SJSA1 (cell line): ENCODE data around the gene UGT1A7. TPM values are rescaled to one million over a fixed set of nuclear protein-coding genes. Genes with fewer than 3 reads are reported as not detected.
"Not testable (repeated sequence)": the region's sequence is repeated elsewhere in the genome, so short reads cannot be mapped to it uniquely, and the experiment has no call there.

Source experiments
- DNase-seq, 2 experiments: peaks; one replicate each; pipeline ENCODE4 v3.0.0-alpha.2; 2015 to 2020; ENCODE audit warnings: low spot score in 2 of 2, low read depth in 1 of 2
- H3K27ac ChIP-seq: fragments of 250-450 bp; sonication (Bioruptor Pico); 2 replicates; pipeline ENCODE4 v1.5.1; 2020; ENCODE audit warnings: mild to moderate bottlenecking, moderate library complexity
- H3K27me3 ChIP-seq: fragments of 250-450 bp; sonication (Bioruptor Pico); replicated peaks from 2 replicates; pipeline ENCODE4 v1.5.1; 2020; ENCODE audit warnings: mild to moderate bottlenecking, moderate library complexity
- H3K36me3 ChIP-seq: fragments of 250-450 bp; sonication (Bioruptor Pico); 2 replicates; pipeline ENCODE4 v1.5.1; 2020; ENCODE audit warnings: mild to moderate bottlenecking
- H3K4me1 ChIP-seq: fragments of 250-450 bp; sonication (Bioruptor Pico); replicated peaks from 2 replicates; pipeline ENCODE4 v1.6.1; 2021; ENCODE audit warnings: mild to moderate bottlenecking
- H3K4me3 ChIP-seq: fragments of 250-450 bp; sonication (Bioruptor Pico); 2 replicates; pipeline ENCODE4 v1.5.1; 2020; ENCODE audit warnings: mild to moderate bottlenecking
- H3K9me3 ChIP-seq: fragments of 250-450 bp; sonication (Bioruptor Pico); replicated peaks from 2 replicates; pipeline ENCODE4 v1.5.1; 2020; ENCODE audit warnings: mild to moderate bottlenecking
- total RNA-seq: library from RNA; depleted of rRNA; stranded (reverse); fragments of >200 nt; shearing (Covaris generic); gene quantifications from 2 replicates; pipeline ENCODE4 v1.2.3, GENCODE V29; 2014

The UGT1A7 gene
- total RNA-seq, 1 experiment from 2014 or later, result not detected

DNA sequence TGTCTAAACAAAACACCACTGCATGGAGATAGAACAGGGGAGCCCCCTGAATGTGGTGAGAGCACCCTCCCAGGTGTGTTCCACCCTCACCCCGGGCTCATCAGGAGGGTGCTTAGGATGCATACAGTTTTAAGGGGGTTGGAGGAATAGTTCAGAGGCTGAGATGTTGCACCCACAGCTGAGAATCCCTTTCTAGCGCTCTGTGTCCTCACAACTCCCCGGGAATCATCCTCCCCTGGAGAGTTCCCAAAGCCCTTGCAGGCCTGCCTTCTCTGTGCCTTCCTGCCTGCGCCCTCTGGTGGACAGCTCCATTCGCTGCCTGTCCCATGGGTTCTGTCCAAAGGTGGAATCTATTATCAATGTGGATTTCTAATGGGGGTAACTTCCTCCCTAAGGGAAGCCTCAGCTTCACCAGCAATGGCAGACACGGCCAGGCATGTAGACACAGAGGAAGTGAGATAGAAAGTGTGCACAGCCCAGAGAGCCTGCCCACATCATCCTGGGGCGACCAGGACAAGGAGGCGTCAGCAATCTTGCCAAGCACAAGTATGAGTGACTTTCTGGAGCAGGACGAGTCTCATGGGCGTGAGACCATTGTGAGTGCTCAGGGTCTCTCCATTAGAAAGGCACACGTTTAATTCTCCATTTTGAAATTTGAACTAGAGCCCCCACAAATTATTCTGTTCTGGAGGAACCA, 29.8 kb downstream of the UGT1A7 start:
- Histone ChIP-seq H3K27me3 (no peaks in the 10 kb centered on the region), H3K27ac (no peak overlapping the region), H3K36me3 (no peaks in the 10 kb centered on the region), H3K4me1 (peaks cover 28% of the 10 kb centered on the region), H3K4me3 (no peak overlapping the region), H3K9me3 (no peaks in the 10 kb centered on the region)
- peak; percentile 63 to 83 for DNase-seq

DNA sequence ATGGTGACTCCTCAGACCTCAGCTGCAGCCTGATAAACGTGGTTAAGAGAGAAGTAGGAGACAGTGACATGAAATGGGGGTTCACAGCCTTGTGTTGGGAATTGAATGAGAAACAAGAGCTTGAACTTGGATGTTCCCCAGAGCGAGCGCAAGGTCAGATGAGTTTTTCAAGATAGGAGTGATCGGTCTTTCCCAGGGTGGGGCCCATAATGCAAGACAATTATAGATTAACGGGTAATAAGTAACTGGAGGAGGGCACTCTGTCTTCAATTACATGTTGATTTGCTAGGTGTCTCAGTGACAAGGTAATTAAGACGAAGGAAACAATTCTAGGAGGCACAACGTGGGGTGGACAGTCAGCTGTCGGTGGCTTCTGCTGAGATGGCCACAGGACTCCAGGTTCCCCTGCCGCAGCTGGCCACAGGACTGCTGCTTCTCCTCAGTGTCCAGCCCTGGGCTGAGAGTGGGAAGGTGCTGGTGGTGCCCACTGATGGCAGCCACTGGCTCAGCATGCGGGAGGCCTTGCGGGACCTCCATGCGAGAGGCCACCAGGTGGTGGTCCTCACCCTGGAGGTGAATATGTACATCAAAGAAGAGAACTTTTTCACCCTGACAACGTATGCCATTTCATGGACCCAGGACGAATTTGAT, 31.0 kb downstream of the UGT1A7 start, which contains the start of gene UGT1A5:
Gene UGT1A5, plus strand, starts transcription at position 297 of the 651 bp plus-strand sequence. Its CDS starts 85 bp downstream, at position 382.
- Histone ChIP-seq H3K27me3 (no peaks in the 10 kb centered on the region), H3K9me3 (no peaks in the 10 kb centered on the region)
- no peak for DNase-seq

DNA sequence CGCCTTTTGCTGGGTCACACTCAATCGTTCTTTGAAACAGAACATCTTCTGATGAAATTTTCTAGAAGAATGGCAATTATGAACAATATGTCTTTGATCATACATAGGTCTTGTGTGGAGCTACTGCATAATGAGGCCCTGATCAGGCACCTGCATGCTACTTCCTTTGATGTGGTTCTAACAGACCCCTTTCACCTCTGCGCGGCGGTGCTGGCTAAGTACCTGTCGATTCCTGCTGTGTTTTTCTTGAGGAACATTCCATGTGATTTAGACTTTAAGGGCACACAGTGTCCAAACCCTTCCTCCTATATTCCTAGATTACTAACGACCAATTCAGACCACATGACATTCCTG, 31.5 kb downstream of the UGT1A7 start:
- H3K9me3 ChIP-seq, result no peaks in the 10 kb centered on the region
- no peaks in the 10 kb centered on the region for H3K36me3 ChIP-seq
- no peak overlapping the region for H3K4me3 ChIP-seq
- H3K27ac ChIP-seq, result no peak overlapping the region
- peaks cover 12% of the 10 kb centered on the region for H3K4me1 ChIP-seq
- H3K27me3 ChIP-seq, result no peaks in the 10 kb centered on the region
- DNase-seq, result no peak

More for the DNA sequence above, 31.0 kb downstream of the UGT1A7 start, which contains the start of gene UGT1A5:
- H3K4me1 ChIP-seq, result peaks cover 17% of the 10 kb centered on the region
- no peaks in the 10 kb centered on the region for H3K36me3 ChIP-seq
- no peak within 1 kb of the TSS for H3K27ac ChIP-seq
- no peak within 1 kb of the TSS for H3K4me3 ChIP-seq

DNA sequence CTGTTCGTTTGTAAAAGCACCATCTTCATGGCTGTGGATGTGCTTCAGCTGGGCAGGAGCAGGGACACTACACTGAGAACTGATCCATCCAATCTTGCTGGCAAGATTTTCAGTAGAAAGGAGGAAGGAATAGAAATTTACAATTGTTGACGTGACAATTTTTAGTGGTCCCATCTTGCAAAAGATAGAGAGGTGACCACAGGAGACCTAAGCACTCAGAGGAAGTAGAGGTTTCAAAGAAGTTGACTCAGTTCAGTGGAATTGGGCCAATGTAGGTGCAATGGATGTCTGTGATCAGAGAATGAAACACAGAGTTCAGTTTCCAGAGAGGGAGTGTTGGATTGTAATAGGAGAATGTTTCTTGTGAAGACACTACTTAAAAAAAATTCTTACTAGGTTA, 32.4 kb downstream of the UGT1A7 start:
- Histone ChIP-seq H3K27ac (no peak overlapping the region), H3K36me3 (no peaks in the 10 kb centered on the region), H3K9me3 (no peaks in the 10 kb centered on the region), H3K4me1 (0 out of 2 replicates have a peak, but pooled peaks cover 5% of the 10 kb centered on the region), H3K4me3 (no peak overlapping the region), H3K27me3 (no peaks in the 10 kb centered on the region)
- no peak for DNase-seq

DNA sequence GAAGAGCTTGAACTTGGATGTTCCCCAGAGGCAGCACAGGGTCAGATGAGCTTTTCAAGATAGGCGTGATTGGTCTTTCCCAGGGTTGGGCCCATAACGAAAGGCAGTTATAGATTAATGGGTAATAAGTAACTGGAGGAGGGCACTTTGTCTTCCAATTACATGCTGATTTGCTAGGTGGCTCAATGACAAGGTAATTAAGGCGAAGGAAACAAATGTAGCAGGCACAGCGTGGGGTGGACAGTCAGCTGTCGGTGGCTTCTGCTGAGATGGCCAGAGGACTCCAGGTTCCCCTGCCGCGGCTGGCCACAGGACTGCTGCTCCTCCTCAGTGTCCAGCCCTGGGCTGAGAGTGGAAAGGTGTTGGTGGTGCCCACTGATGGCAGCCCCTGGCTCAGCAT, 36.9 kb downstream of the UGT1A7 start, which contains the start of gene UGT1A4:
Gene UGT1A4, plus strand, starts transcription at position 185 of the 400 bp plus-strand sequence. Its CDS starts 85 bp downstream, at position 270.
- no peak within 1 kb of the TSS for H3K4me3 ChIP-seq
- no peaks in the 10 kb centered on the region for H3K4me1 ChIP-seq
- H3K27ac ChIP-seq, result no peak within 1 kb of the TSS
- no peaks in the 10 kb centered on the region for H3K9me3 ChIP-seq
- no peaks in the 10 kb centered on the region for H3K27me3 ChIP-seq
- no peaks in the 10 kb centered on the region for H3K36me3 ChIP-seq
- no peak for DNase-seq

DNA sequence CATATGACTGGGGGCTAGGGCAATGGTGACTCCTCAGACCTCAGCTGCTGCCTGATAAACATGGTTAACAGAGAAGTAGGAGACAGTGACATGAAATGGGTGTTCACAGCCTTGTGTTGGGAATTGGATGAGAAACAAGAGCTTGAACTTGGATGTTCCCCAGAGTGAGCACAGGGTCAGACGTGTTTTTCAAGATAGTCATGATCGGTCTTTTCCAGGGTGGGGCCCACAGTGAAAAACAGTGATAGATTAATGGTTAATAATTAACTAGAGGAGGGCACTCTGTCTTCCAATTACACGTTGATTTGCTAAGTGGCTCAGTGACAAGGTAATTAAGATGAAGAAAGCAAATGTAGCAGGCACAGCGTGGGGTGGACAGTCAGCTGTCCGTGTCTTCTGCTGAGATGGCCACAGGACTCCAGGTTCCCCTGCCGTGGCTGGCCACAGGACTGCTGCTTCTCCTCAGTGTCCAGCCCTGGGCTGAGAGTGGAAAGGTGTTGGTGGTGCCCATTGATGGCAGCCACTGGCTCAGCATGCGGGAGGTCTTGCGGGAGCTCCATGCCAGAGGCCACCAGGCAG, 47.1 kb downstream of the UGT1A7 start, which contains the start of gene UGT1A3:
Gene UGT1A3, plus strand, starts transcription at position 320 of the 579 bp plus-strand sequence. Its CDS starts 85 bp downstream, at position 405.
- no peaks in the 10 kb centered on the region for H3K9me3 ChIP-seq
- no peak for DNase-seq
- no peaks in the 10 kb centered on the region for H3K27me3 ChIP-seq
- no peak within 1 kb of the TSS for H3K4me3 ChIP-seq
- H3K4me1 ChIP-seq, result no peaks in the 10 kb centered on the region
- H3K36me3 ChIP-seq, result no peaks in the 10 kb centered on the region
- H3K27ac ChIP-seq, result no peak within 1 kb of the TSS

DNA sequence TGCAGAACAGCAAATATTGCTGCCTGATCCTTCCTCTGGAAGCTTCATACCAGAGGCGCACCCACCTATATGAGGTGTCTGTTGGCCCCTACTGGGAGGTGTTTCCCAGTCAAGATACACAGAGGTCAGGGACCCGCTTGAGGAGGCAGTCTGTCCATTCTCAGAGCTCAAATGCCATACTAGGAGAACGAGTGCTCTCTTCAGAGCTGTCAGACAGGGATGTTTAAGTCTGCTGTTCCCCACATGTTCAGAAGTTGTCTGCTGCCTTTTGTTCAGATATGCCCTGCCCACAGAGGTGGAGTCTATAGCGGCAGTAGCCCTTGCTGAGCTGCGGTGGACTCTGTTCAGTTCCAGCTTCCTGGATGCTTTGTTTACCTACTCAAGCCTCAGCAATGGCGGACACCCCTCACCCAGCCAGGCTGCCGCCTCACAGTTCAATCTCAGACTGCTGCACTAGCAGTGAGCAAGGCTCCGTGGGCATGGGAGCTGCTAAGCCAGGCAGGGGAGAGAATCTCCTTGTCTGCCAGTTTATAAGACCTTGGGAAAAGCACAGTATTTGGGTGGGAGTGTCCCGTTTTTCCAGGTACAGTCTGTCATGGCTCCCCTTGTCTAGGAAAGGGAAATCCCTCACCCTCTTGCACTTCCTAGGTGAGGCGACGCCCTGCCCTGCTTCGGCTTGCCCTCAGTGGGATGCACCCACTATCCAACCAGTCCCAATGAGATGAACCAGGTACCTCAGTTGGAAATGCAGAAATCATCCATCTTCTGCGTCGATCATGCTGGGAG, 55.4 kb downstream of the UGT1A7 start:
- not testable (repeated sequence) for H3K4me1 ChIP-seq, H3K4me3 ChIP-seq, H3K27me3 ChIP-seq, H3K27ac ChIP-seq, H3K9me3 ChIP-seq, DNase-seq, H3K36me3 ChIP-seq

DNA sequence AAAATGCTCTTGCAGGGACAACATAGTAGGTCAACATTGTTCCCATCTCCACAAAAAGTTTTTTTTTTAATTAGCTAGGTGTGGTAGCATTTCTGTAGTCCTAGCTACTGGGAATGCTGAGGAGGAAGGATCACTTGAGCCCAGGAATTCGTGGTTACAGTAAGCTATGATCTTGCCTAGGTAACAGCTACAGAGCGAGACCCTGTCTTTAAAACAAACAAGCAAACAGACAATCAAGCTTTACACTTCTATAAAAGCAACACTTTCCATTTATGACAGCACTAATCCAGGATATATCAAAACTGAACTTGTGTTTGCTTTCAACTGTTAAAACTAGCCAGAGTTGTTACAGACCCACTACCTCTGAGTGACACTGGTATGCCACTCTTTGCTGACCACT, 59.2 kb downstream of the UGT1A7 start:
- Histone ChIP-seq H3K4me1 (no peaks in the 10 kb centered on the region), H3K27ac (no peak overlapping the region), H3K4me3 (no peak overlapping the region), H3K9me3 (no peaks in the 10 kb centered on the region), H3K27me3 (0 out of 2 replicates have a peak, but pooled peaks cover 6% of the 10 kb centered on the region), H3K36me3 (no peaks in the 10 kb centered on the region)
- no peak for DNase-seq

DNA sequence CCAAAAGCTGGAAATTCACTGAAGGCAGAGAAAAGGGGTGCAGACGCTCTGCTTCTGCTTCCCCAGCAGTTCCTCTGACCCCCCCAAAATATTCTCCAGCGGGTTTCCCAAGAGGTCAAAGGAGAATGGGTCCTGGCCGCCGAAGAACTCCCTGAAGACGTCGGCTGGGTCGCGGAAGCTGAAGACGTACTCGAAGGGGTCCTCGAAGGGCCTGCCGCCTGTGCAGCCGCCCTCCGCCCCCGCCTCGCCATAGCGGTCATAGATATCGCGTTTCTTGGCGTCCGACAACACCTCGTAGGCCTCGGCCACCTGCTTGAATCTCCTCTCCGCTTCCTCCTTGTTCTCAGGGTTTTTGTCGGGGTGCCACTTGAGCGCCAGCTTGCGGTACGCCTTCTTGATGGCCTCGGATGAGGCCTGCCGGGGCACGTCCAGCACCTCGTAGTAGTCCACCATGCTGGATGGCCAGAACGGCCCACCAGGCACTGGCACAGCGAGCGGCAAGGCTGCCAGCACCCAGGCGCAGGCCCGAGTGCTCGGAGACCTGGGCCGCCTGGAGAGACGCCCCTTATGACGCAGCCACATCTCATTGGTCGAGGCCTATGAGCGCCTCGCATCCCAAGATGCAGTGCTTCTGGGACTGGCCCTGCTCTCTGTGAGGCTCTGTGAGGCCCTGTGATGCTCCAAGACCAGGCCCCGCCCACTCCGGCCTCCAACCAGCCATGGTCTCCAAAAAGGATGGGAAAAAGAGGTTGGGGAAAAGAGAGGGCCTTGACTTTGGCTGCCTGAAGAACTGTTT, 62.0 kb downstream of the UGT1A7 start:
- Histone ChIP-seq H3K4me3 (no peak overlapping the region), H3K4me1 (no peaks in the 10 kb centered on the region), H3K36me3 (no peaks in the 10 kb centered on the region), H3K27me3 (no peaks in the 10 kb centered on the region), H3K9me3 (no peaks in the 10 kb centered on the region), H3K27ac (no peak overlapping the region)
- no peak for DNase-seq

DNA sequence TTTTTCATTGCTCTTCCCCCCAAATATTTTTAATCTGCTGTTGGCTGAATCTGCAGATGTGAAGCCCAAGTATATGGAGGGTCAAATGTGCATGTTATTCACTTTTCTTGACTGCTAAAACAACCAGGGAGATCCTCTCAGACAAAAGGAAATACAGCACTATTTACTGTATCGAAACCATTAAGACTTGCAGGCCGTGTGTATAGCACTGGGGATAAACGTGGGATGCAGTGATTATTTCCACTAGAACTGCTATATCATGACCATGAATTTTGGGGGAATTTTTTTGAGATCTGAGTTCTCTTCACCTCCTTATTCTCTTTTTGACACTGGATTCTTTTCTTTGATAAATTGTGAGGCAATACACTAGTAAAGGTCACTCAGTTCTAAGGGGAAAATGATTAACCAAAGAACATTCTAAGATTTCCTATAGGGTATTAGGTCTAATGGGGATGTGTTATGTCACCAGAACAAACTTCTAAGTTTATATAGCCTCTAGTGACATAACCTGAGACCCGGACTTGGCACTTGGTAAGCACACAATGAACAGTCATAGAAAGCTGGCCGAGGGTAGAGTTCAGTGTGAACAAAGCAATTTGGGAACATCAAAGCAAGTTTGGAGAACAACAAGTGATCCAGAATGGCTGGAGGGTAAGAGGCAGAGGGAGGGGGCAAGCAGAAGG, 63.5 kb downstream of the UGT1A7 start:
- Histone ChIP-seq H3K4me3 (no peak overlapping the region), H3K4me1 (no peaks in the 10 kb centered on the region), H3K36me3 (no peaks in the 10 kb centered on the region), H3K9me3 (no peaks in the 10 kb centered on the region), H3K27ac (no peak overlapping the region), H3K27me3 (no peaks in the 10 kb centered on the region)
- no peak for DNase-seq

- not testable (repeated sequence) for H3K4me1 ChIP-seq, H3K27ac ChIP-seq, H3K4me3 ChIP-seq, H3K27me3 ChIP-seq, H3K9me3 ChIP-seq, H3K36me3 ChIP-seq, DNase-seq
Observed at GRCh38 chr2:233745838-233746237, 64.1 kb downstream of the UGT1A7 start.

- DNase-seq, result no peak
- Histone ChIP-seq H3K27me3 (no peaks in the 10 kb centered on the region), H3K4me3 (no peak overlapping the region), H3K4me1 (no peaks in the 10 kb centered on the region), H3K9me3 (no peaks in the 10 kb centered on the region), H3K27ac (no peak overlapping the region), H3K36me3 (no peaks in the 10 kb centered on the region)
Observed at GRCh38 chr2:233746475-233747282, 65.0 kb downstream of the UGT1A7 start.
